Measurements from ENCODE around the gene APCDD1L.

The APCDD1L gene

DNA sequence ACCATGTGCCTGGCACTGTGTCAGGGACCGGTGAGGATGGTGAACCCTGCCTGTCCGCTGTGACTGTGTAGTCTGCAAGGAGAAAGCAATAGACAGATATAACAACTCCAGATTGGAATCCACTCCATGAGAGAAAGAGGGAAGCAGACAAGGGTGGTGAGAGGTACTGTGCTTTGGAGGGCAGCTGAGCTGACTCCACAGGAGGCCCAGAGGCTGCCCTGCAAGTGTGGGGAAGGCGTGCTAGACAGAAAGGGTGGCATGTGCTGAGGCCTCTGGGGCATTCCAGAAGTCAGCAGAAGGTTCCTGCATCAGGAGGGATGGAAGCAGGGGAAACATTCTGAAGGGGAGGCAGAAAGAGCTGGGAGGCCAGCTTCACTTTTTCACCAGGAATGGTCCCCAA, 39.3 kb upstream of the APCDD1L start:
- TF ChIP-seq, protein P1, sequence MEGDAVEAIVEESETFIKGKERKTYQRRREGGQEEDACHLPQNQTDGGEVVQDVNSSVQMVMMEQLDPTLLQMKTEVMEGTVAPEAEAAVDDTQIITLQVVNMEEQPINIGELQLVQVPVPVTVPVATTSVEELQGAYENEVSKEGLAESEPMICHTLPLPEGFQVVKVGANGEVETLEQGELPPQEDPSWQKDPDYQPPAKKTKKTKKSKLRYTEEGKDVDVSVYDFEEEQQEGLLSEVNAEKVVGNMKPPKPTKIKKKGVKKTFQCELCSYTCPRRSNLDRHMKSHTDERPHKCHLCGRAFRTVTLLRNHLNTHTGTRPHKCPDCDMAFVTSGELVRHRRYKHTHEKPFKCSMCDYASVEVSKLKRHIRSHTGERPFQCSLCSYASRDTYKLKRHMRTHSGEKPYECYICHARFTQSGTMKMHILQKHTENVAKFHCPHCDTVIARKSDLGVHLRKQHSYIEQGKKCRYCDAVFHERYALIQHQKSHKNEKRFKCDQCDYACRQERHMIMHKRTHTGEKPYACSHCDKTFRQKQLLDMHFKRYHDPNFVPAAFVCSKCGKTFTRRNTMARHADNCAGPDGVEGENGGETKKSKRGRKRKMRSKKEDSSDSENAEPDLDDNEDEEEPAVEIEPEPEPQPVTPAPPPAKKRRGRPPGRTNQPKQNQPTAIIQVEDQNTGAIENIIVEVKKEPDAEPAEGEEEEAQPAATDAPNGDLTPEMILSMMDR (conservative IDR thresholded peaks at IDR 0.05; ENCODE audit: control insufficient read depth, insufficient read depth, low read depth, low read length), result no peak
- no peak for DNase-seq (ENCODE audit: low read depth)
- no peak overlapping the region for H3K4me3 ChIP-seq (ENCODE audit: control insufficient read depth, low read depth, low read length)

DNA sequence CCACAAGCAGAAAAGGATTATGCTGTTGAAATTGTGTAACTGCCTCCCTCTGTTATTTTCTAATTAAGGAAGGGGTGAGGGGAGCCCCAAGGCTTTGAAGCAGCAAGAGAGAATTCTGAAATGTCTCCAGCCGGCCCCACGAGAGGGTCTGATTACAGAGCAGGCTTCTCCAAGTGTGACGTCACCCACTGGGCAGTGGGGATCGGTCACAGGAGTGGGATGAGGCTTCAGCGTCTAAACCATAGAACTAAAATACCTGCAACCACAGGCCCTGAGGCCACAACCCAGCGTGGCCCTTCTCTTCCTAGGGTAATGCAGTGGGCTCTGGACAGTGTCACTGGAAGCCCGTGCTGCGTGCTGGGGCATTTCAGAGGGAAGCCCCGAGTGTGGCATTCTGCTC, 38.6 kb upstream of the APCDD1L start:
- peak; percentile 65 for DNase-seq (ENCODE audit: low read depth)
- H3K4me3 ChIP-seq (ENCODE audit: control insufficient read depth, low read depth, low read length), result no peak overlapping the region

DNA sequence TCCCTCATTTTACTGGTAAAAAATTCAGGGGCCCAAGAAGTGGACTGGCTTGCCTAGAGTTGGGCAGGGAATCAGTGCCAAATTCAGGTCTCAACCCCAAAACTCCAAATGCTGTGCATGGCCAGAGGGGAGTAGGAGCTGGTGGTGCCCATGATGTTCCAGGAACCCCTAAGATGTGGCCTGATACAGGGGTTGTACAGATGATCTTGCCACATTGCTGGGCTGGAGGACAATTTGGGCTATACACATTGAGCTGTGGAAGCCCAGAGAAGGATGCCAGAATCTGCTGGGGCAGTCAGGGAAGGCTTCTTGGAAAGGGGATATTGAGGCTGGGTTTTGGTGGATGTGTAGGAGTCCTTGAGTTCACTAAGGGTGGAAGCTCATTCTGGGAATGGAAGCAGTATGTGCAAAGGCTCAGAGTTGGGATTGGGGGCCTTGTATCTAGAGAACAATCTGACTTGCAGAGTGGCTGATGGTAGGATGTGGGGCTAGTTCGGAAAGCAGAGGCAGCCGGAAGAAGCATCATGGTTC, 38.0 kb upstream of the APCDD1L start:
- DNase-seq (ENCODE audit: low read depth), result no peak
- no peak overlapping the region for H3K4me3 ChIP-seq (ENCODE audit: control insufficient read depth, low read depth, low read length)
- TF ChIP-seq, protein P1 (conservative IDR thresholded peaks at IDR 0.05; ENCODE audit: control insufficient read depth, insufficient read depth, low read depth, low read length), result no peak

More for the DNA sequence above, 38.6 kb upstream of the APCDD1L start:
- TF ChIP-seq, protein P1 (conservative IDR thresholded peaks at IDR 0.05; ENCODE audit: control insufficient read depth, insufficient read depth, low read depth, low read length), result no peak

DNA sequence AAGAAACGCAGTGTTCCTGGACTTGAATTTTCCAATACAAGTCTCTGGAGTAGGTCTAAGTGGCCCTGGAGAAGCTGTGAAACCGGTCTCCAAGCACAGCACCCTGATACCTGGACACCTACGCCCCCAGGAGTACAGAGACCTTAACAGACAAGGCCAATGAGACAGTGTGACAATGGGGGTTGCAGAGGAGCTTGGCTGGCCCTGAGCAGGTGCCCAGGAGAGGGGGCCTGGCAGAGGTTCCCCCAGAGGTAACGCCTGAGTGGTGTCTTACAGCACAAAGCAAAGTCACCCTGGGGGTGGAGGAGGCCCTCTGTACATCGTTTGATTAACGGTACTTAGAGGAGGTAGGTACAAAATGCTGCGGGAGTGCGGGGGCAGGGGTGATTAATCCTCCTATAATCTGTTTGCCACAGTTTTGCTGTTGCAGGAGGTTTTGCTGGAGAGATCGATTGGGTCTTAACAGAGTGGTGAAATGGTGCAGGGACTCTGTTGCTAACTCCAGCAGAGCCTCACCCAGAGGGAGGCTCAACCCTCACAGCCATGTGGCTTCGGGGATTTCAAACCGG, 37.3 kb upstream of the APCDD1L start:
- DNase-seq (ENCODE audit: low read depth), result no peak
- TF ChIP-seq, protein P1 (conservative IDR thresholded peaks at IDR 0.05; ENCODE audit: control insufficient read depth, insufficient read depth, low read depth, low read length), result no peak
- H3K4me3 ChIP-seq (ENCODE audit: control insufficient read depth, low read depth, low read length), result no peak overlapping the region

DNA sequence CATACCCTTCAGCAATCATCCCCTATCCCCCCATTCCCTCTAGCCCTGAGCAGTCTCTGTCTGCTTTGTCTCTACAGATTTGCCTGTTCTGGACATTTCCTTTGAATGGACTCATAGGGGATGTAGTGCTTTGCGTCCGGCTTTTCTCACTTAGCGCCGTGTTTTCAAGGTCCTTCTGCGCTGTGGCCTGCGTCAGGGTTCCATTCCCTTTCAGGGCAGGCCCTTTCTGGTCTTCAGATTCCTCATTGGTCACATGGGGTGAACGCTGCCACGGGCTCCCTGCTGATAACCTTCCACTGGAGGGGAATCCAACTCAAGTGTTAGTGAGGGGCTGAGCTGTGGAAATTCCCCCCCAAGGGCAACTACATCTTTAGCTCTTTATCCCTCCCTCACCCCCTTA, 36.4 kb upstream of the APCDD1L start:
- no peak overlapping the region for H3K4me3 ChIP-seq (ENCODE audit: control insufficient read depth, low read depth, low read length)
- no peak for DNase-seq (ENCODE audit: low read depth)
- TF ChIP-seq, protein P1 (conservative IDR thresholded peaks at IDR 0.05; ENCODE audit: control insufficient read depth, insufficient read depth, low read depth, low read length), result no peak

DNA sequence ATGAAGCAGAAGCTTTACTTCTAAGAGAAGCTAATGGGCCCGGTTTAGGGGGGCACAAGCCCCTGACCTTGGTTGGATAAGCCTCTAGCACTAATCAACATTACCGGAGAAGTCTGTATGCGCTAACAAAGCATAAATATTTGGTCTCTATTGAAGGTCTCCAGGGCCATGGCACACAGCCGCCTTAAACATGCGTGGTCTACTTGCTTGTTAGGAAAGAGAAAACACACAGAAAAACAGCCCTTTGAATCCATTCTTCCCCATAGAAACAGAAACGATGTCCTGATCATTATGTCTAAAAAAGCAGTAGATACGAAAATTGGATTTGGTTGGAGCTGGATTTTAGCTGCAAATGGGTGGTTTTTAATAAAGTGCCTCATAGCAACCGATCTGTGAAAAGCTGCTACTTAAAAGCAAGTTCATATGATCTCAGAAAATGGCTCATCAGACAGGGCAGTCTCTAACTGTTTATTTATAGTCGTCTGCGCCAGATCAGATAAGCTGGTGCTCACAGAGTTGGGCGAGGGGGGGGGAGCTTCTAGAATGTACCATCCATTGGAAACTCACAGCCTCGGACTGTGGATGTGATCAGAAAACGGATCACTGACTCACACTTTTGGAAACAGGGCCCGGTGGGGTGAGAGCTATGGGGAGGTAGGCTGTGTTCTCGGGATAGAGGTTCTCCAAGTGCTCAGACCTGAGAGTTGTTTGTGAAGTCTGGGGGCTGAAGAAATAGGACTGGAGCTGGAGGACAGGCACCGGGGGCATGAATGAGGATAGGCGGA, 35.3 kb upstream of the APCDD1L start:
- H3K4me3 ChIP-seq (ENCODE audit: control insufficient read depth, low read depth, low read length), result no peak overlapping the region
- TF ChIP-seq, protein P1 (conservative IDR thresholded peaks at IDR 0.05; ENCODE audit: control insufficient read depth, insufficient read depth, low read depth, low read length), result no peak
- peak; percentile 59 for DNase-seq (ENCODE audit: low read depth)

Measured in fibroblast of mammary gland (primary cell).